DOHH2 (cell line): ENCODE results near the gene POMGNT1.

Source experiments
- CTCF ChIP-seq: fragments of 200-600 bp; sonication (generic); IDR thresholded peaks from one replicate; pipeline ENCODE4 v1.5.1; 2014; ENCODE audit warnings: antibody characterized with exemption, mild to moderate bottlenecking, low read depth, low read length; ENCODE audit not compliant: poor library complexity, severe bottlenecking
- EZH2phosphoT487 ChIP-seq: fragments of 200-600 bp; sonication (generic); IDR thresholded peaks from 2 replicates; pipeline ENCODE4 v1.6.1; 2017; ENCODE audit warnings: borderline replicate concordance, mild to moderate bottlenecking, antibody characterized with exemption, low read length, moderate library complexity, mixed read lengths

- TF ChIP-seq CTCF = no peak
- TF ChIP-seq EZH2phosphoT487 = no peak
These were observed 12.3 kb upstream of the POMGNT1 start for GRCh38 chr1:46210561-46210960.
